Measurements from ENCODE around the gene DPP7.

The DPP7 gene

GRCh38 chr9:137112564-137113384, 1.8 kb downstream of the DPP7 start:
- DNase-seq (ENCODE audit: low read depth), result no peak
- no peak overlapping the region for H3K4me3 ChIP-seq (ENCODE audit: low read depth, low read length)
- TF ChIP-seq, protein P1, sequence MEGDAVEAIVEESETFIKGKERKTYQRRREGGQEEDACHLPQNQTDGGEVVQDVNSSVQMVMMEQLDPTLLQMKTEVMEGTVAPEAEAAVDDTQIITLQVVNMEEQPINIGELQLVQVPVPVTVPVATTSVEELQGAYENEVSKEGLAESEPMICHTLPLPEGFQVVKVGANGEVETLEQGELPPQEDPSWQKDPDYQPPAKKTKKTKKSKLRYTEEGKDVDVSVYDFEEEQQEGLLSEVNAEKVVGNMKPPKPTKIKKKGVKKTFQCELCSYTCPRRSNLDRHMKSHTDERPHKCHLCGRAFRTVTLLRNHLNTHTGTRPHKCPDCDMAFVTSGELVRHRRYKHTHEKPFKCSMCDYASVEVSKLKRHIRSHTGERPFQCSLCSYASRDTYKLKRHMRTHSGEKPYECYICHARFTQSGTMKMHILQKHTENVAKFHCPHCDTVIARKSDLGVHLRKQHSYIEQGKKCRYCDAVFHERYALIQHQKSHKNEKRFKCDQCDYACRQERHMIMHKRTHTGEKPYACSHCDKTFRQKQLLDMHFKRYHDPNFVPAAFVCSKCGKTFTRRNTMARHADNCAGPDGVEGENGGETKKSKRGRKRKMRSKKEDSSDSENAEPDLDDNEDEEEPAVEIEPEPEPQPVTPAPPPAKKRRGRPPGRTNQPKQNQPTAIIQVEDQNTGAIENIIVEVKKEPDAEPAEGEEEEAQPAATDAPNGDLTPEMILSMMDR (IDR thresholded peaks at IDR 0.05; ENCODE audit: insufficient read depth, low read depth, low read length, missing control alignments), result no peak

GRCh38 chr9:137111788-137112563, 2.6 kb downstream of the DPP7 start:
- DNase-seq (ENCODE audit: low read depth), result no peak
- no peak overlapping the region for H3K4me3 ChIP-seq (ENCODE audit: low read depth, low read length)
- TF ChIP-seq, protein P1 (IDR thresholded peaks at IDR 0.05; ENCODE audit: insufficient read depth, low read depth, low read length, missing control alignments), result no peak

DNA sequence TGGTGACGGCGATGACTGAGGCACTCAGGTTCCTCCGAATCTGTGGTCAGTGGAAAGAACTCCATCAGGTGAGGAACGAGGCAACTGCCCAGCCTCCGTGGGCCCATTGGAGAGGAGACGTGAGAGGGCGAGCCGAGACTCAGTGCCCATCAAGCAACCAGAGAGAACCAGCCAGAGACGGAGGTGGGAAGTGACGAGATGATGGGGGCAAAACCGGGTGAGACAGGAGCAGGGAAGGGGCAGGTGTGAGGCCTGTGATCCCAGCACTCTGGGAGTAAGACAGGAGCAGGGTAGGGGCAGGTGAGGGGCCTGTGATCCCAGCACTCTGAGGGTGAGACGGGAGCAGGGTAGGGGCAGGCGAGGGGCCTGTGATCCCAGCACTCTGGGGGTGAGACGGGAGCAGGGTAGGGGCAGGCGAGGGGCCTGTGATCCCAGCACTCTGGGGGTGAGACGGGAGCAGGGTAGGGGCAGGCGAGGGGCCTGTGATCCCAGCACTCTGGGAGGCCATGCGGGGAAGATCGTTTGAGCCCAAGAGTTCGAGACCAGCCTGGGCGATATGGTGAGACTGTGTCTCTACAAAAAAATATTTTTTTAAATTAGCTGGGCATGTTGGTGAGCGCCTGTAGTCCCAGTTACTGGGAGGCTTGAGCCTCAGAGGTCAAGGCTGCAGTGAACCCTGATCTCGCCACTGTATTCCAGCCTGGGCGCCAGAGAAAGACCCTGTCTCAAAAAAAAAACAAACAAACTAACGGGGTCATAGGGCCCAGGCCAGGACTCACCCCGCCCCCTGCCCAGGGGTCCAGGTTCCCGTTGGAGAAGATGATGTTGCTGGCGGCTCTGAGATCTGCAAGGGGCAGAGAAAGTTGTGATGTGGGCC, 3.4 kb downstream of the DPP7 start:
- TF ChIP-seq, protein P1 (IDR thresholded peaks at IDR 0.05; ENCODE audit: insufficient read depth, low read depth, low read length, missing control alignments), result no peak
- no peak overlapping the region for H3K4me3 ChIP-seq (ENCODE audit: low read depth, low read length)
- DNase-seq (ENCODE audit: low read depth), result no peak

GRCh38 chr9:137110147-137110910, 4.2 kb downstream of the DPP7 start:
- DNase-seq (ENCODE audit: low read depth), result no peak
- TF ChIP-seq, protein P1 (IDR thresholded peaks at IDR 0.05; ENCODE audit: insufficient read depth, low read depth, low read length, missing control alignments), result no peak
- H3K4me3 ChIP-seq (ENCODE audit: low read depth, low read length), result no peak overlapping the region

- H3K4me3 ChIP-seq (ENCODE audit: low read depth, low read length), result no peak overlapping the region
- no peak for DNase-seq (ENCODE audit: low read depth)
- TF ChIP-seq, protein P1 (IDR thresholded peaks at IDR 0.05; ENCODE audit: insufficient read depth, low read depth, low read length, missing control alignments), result no peak
Observed at GRCh38 chr9:137109250-137110146, 5.0 kb downstream of the DPP7 start.

Data from GM12865 (cell line).